GM20431 (cell line): ENCODE results near the gene PFKP.

Experiments used
- in situ Hi-C: fragments of 300-500 bp; cut with MseI, MboI; formaldehyde crosslinking; loops from one replicate; pipeline ENCODE4 v1.15.0; 2020; ENCODE audit warnings: low sequenced_read_pairs; ENCODE audit not compliant: unreplicated experiment

The PFKP gene

DNA sequence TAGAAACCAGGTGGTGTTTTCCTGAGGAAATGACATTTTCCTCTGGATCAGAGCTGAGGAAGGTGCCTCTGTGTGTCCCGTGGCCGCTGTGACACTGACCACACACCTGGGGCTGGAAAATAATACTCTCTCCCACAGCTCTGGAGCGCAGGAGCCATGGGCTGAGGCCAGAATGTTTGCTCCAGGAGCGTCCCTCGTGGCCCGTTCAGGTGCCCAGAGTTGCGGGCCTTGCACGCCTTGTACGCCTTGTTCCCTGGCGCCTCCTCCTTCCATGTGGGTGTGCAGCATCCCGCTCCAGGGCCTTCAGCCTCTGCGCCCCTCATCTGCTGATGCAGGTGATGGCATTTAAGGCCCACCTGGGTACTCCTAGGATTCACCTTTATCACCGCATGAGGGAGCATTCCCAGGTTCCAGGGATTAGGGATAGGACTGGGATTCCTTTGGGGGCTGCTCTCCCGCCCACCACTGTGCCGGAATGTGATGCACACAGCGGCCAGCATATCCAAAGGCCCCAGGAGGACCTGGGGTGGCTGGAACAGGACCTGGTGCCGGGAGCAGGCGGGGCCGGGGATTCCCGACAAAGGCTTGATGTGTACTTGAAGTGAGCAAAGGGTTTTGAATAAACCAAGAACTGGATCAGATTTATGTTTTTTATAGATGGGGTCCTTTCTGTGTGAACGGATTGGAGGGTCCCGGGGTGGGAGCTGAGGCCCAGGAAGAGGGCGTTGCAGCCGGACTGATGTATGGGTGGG is 61.2 kb downstream of the PFKP start:
- in situ Hi-C loops = no loop called here

DNA sequence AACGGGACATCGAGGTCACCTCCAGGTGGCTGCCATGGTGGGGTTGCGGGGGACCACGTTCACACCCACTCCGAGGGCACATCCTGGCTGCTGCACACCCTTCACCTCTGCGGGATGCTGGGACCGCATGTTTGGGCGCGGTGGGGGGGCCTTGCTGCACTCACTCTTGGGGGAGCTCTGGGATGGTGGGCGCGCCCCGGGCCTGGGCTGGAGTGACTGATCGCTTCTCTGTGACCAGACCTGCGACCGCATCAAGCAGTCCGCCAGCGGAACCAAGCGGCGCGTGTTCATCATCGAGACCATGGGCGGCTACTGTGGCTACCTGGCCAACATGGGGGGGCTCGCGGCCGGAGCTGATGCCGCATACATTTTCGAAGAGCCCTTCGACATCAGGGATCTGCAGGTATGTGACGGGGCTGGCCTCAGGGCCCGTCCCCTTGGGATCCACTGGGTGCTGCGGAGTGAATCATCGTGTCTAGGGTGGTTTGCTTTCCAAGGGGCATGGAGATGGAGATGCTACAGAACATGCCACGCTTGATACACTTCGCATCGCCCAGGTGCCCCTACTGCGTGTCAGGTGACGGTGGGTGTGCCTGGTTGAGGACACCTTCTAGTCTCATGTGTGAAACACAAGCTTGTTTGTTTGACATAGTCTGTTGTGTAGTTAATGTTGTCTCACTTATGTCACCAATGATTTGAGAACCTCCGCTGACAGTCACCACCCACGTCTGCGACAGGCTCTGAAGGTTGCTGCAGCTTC is 62.4 kb downstream of the PFKP start:
- in situ Hi-C loops = no loop called here

GRCh38 chr10:3131098-3131497 is 63.8 kb downstream of the PFKP start:
- in situ Hi-C loops = no loop called here

GRCh38 chr10:3132036-3133025 is 65.0 kb downstream of the PFKP start:
- in situ Hi-C loops = no loop called here

GRCh38 chr10:3133948-3134347 is 66.6 kb downstream of the PFKP start:
- in situ Hi-C loops = no loop called here

DNA sequence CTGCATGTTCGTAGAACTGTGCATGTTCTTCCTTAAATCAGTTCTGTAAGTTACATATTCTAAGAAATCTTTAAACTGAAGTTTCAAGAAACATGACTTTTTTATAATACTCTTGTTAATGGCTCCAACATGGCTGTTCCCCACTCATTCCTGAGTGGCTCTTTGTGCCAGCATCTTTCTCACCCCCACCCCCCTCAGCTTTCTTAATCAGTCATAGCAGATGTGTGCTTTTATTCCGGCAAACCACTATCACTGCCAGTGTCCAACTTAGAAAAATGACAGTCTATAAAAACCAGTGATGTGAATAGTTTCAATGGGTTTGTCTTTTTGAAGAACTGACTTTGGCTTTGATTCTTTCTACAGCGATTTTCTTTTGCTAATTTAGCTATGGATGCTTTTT is 67.7 kb downstream of the PFKP start:
- in situ Hi-C loops = no loop called here

DNA sequence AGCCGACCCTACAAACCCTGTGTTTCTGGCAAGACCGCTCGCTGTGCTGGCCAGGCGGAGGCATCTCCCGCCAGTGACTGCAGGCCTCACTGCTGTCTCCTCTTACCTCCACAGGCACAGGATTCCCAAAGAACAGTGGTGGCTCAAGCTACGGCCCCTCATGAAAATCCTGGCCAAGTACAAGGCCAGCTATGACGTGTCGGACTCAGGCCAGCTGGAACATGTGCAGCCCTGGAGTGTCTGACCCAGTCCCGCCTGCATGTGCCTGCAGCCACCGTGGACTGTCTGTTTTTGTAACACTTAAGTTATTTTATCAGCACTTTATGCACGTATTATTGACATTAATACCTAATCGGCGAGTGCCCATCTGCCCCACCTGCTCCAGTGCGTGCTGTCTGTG is 69.0 kb downstream of the PFKP start:
- in situ Hi-C loops = no loop called here

- in situ Hi-C loops = no loop called here
Observed at GRCh38 chr10:3136763-3137611, 69.6 kb downstream of the PFKP start.

DNA sequence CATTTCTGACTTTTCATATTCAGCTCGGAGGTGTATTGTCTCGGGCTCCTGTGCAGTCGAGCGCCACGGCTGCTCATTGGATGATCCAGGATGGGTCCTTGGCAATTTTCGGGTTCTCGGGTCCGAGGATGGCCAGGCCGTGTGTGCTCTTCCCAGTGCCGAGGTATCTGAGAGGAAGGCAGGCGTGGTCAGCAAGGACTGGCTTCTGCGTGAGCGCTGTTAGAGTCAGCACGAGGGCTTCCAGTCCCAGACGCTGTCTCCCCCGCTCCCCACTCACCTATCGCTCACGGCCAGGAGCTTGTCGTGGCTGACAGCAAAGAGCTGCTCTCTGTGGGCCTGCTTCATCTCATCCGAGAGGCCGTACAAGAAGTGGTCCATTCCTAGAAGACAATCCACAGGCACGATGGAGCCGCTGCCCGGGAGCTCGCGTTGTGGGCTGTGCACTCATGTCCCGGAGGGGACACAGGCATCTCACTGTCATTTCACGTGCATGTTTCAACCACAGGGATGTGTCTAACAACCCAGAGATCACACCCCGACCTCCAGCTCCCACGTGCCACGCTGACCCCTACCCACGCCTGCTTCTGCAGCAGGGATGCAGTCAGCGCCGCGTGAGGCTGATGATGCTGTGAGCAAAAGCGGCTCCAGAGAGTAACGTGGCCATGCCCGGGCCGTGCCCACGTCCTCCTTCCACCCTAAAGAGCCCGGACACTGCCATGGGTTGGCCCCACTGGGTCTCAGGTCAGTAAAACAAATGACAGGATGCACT is 70.8 kb downstream of the PFKP start:
- in situ Hi-C loops = no loop called here

DNA sequence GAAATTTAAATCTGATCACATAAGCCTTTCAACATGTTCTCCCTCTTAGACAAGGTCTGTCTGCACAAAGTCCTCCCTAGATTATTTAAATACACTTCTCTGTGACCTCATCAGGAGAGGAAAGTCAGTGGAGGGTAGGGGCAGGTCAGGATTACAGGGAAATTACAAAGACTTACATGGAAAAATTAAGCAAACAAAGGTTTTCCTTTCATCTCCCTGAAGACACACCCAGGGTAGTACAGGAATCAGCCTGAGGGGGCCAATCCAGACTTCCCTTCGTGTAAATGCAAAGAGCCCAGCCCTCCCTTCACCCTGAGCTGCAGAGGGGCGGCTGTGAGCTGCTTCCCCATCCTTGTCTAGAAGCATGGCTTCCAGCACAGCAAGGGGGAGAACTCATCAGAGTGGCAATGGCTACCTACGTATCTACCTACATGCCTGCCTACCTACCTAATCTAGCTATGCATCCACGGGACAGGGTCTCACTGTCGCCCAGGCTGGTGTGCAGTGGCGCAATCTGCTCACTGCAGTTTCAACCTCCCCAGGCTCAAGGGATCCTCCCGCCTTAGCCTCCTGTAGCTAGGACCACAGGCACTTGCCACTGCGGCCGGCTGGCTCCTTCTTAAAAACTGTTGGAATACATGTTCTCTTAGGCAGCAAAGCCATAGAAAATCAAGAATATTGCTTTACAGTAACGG is 72.0 kb downstream of the PFKP start:
- in situ Hi-C loops = no loop called here

- in situ Hi-C loops = no loop called here
Observed at GRCh38 chr10:3140280-3140679, 72.9 kb downstream of the PFKP start.

DNA sequence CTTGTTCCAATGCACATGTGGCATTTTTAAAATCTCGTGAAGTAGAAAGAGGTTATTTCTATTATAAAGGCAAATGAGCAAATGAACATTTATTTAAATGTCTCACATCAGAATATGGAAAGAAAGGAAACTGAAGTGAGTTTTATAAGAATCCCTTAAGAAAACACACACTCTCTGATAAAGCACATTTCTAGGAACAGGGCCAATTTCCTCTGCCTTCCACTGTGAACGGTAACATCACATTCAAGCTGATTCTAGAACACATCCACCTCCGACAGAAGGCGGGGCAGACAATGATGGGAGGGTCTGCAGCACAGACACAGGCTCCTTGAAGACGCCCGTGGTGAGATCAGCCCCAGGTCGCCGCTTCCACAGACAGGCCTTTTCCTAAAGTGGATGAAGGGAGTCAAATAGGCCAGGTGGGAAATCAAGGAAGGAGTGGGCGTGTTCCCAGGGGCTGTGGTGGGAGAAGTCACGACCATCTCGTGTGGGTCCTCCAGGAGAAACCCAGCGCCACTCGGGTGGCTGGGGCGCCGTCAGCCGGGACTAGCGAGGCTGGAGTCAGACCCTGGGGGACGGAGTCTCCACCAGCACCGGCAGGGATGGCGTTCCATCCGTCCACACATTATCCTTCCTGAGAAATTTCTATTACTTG is 74.1 kb downstream of the PFKP start:
- in situ Hi-C loops = no loop called here

DNA sequence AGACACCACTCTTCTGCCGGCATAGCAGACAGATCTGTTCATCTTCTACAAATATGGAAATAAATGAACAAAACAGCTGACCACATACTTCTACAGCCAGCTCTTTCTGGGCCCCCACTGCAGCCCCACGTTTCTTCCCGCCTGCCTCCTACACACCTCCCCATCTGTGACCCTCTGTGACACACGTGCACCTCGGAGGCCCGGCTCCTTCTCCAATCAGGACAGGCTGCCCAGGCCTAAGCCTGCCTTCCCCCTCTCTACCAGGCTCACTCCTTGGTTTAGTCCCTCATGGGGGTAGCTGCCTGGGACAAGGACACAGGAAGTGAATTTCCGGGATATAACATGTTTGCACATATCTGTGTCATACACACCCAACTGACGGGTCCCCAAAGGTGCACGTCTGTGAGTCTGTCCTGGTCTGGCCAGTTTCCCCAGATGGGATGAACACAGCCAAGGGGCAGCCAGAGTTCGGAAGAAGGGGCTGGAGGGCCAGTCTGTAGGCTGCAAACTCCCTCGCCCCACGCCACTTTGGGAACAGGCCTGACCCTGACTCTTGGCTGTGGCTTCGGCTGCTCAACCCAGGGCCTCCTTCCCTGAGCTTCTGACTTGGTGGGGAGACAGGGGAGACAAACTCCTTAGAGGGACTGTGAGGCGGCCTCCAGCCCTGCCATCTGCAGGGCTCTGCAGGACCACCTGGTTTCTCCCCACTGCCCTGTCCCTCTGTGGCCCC is 75.0 kb downstream of the PFKP start:
- in situ Hi-C loops = no loop called here

GRCh38 chr10:3143366-3143765 is 76.0 kb downstream of the PFKP start:
- in situ Hi-C loops = no loop called here

DNA sequence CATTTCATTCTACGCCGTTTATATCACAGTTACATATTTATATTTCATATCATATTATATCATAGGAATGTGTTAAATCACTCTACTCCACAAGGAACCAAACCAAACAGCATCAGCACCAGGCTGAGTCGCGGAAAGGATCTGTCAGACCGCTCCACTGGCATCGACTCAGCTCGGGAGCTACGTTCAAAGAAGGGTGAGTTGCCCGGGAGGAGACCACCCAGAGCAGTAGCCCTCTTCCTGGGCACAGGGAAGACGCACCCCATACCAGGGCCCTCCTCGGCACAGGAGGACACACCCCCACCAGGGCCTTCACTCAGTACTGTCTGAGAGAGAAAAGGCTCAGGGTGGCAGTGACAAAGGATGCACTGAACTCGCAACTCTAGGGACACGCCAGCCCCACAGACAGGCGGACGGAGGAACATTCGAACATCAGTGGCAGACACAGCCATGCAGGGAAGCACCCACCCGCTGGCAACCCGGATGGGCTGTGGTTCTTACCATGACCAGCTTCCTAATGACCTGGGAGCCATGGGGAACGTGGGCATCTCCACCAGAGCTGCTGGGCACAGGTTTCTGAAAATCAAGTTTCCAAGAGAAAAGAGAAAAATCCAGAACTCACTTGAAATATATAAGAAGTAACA is 76.6 kb downstream of the PFKP start:
- in situ Hi-C loops = no loop called here

DNA sequence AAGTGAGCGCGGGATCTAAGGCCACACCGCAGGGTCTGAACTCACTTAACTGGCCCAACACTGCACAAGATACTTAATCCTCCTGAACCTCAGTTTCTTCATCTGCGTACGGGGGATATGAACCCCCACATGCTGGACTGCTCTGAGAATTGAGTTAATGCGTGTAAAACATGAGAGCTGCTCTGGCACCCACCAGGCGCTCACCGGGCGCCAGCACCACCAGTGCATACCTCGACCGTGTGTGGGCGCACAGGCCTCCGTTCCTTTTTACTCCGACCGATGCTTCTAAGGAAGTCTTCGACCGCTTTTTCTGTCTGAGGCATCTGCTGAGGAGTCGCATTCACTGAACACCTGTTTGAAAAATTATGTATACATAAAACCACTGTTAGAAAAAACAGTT is 78.0 kb downstream of the PFKP start:
- in situ Hi-C loops = no loop called here

- in situ Hi-C loops = no loop called here
Observed at GRCh38 chr10:3146289-3146688, 78.9 kb downstream of the PFKP start.
